Osteoblast (primary cell): ENCODE results near the gene CD109. TPM values are rescaled to one million over a fixed set of nuclear protein-coding genes. Genes with fewer than 3 reads are reported as not detected.
A peak's percentile ranks its signal among the peaks of the same experiment; 100 is the strongest.

ENCODE experiments used
- DNase-seq: peaks from one replicate; pipeline ENCODE4 v3.0.0; 2011; ENCODE audit warnings: low spot score, mixed read lengths; ENCODE audit not compliant: insufficient read length; ENCODE audit errors: missing footprints
- H2AFZ ChIP-seq: 2 replicates; pipeline ENCODE4 v1.6.0; 2011; ENCODE audit warnings: mild to moderate bottlenecking, low read length
- H3K27ac ChIP-seq: 2 replicates; pipeline ENCODE4 v1.5.1; 2011; ENCODE audit warnings: mild to moderate bottlenecking, low read depth, low read length, moderate library complexity
- H3K27me3 ChIP-seq: 2 replicates; pipeline ENCODE4 v1.6.0; 2012; ENCODE audit warnings: mild to moderate bottlenecking, control low read depth, inconsistent platforms, low read length, moderate library complexity; ENCODE audit not compliant: insufficient read depth
- H3K36me3 ChIP-seq: 2 replicates; pipeline ENCODE4 v1.5.1; 2011; ENCODE audit warnings: mild to moderate bottlenecking, low read length, control low read depth, moderate library complexity; ENCODE audit not compliant: insufficient read depth
- H3K4me1 ChIP-seq: 2 replicates; pipeline ENCODE4 v1.5.1; 2011; ENCODE audit warnings: mild to moderate bottlenecking, low read length, control low read depth, moderate library complexity; ENCODE audit not compliant: insufficient read depth
- H3K4me2 ChIP-seq: 2 replicates; pipeline ENCODE4 v1.6.0; 2011; ENCODE audit warnings: mild to moderate bottlenecking, low read length; ENCODE audit not compliant: insufficient read depth
- H3K4me3 ChIP-seq: fragments of 200-600 bp; sonication (generic); 3 replicates; pipeline ENCODE4 v1.5.1; 2012; ENCODE audit warnings: mild to moderate bottlenecking, low read length, inconsistent platforms; ENCODE audit not compliant: insufficient read depth
- H3K79me2 ChIP-seq: 2 replicates; pipeline ENCODE4 v1.6.0; 2012; ENCODE audit warnings: mild to moderate bottlenecking, low read length, control low read depth, inconsistent platforms; ENCODE audit not compliant: insufficient read depth
- H3K9me3 ChIP-seq: 2 replicates; pipeline ENCODE4 v1.5.1; 2011; ENCODE audit warnings: low read depth, low read length, control low read depth
- H4K20me1 ChIP-seq: 2 replicates; pipeline ENCODE4 v1.6.0; 2012; ENCODE audit warnings: mild to moderate bottlenecking, low read length, control low read depth; ENCODE audit not compliant: insufficient read depth
- total RNA-seq: library from RNA; depleted of rRNA; stranded (reverse); fragments of >200 nt; gene quantifications from 2 replicates; pipeline ENCODE4 v1.2.3, GENCODE V29; 2012
- TF ChIP-seq, protein P1 (sequence below): IDR thresholded peaks from 2 replicates; pipeline ENCODE4 v1.5.1; 2011; ENCODE audit warnings: mild to moderate bottlenecking, low read depth, low read length, moderate library complexity; ENCODE audit errors: extremely low read depth

Gene CD109
- total RNA-seq, 1 donor, result 93.4 TPM

DNA sequence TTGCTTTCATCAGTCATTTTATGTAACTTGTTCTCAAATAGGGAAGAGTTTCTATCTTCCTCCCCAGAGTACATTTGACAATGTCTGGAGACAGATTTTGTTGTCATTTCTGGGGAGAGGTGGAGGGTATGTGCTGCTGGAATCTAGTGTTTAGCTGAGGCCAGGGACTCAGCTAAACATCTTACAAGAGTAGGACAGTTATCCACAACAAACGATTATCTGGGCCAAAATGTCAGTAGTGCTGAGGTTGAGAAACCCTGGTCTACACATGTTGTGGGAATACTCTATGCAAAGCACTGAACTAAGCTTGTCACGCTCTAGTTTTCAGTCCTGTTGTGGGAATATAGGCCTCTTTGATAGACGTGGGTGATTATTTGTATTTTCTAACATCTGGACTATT lies 171.4 kb downstream of the CD109 start:
- Histone ChIP-seq H3K36me3 (no peaks in the 10 kb centered on the region), H3K4me3 (no peak overlapping the region), H3K27ac (no peak overlapping the region), H3K4me2 (no peak overlapping the region), H3K27me3 (no peaks in the 10 kb centered on the region), H3K79me2 (no peaks in the 10 kb centered on the region), H2AFZ (no peak overlapping the region), H3K4me1 (no peaks in the 10 kb centered on the region), H4K20me1 (no peaks in the 10 kb centered on the region), H3K9me3 (no peaks in the 10 kb centered on the region)
- TF ChIP-seq, protein P1, sequence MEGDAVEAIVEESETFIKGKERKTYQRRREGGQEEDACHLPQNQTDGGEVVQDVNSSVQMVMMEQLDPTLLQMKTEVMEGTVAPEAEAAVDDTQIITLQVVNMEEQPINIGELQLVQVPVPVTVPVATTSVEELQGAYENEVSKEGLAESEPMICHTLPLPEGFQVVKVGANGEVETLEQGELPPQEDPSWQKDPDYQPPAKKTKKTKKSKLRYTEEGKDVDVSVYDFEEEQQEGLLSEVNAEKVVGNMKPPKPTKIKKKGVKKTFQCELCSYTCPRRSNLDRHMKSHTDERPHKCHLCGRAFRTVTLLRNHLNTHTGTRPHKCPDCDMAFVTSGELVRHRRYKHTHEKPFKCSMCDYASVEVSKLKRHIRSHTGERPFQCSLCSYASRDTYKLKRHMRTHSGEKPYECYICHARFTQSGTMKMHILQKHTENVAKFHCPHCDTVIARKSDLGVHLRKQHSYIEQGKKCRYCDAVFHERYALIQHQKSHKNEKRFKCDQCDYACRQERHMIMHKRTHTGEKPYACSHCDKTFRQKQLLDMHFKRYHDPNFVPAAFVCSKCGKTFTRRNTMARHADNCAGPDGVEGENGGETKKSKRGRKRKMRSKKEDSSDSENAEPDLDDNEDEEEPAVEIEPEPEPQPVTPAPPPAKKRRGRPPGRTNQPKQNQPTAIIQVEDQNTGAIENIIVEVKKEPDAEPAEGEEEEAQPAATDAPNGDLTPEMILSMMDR, result no peak
- no peak for DNase-seq

DNA sequence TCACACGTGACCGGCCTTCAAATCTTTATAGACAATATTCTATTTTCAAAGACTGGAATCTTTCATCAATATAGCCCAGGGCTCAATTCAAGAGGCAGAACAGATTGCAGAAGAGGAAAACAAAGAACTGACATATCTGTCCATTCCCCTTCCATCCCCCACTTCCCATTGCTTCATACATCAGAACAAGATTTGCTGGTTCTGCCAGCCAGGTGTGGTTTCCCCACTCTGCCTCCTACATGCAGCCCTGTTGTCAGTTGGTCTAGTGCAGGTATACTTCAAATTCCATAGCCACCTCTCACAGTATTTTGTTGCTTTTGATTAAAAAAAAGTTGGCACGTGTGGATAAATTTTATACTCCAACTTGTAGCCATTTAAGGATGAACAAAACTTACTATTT lies 174.9 kb downstream of the CD109 start:
- Histone ChIP-seq H3K27ac (no peak overlapping the region), H3K9me3 (no peaks in the 10 kb centered on the region), H3K27me3 (no peaks in the 10 kb centered on the region), H3K4me3 (no peak overlapping the region), H4K20me1 (no peaks in the 10 kb centered on the region), H3K79me2 (no peaks in the 10 kb centered on the region), H3K4me1 (no peaks in the 10 kb centered on the region), H3K36me3 (no peaks in the 10 kb centered on the region), H2AFZ (no peak overlapping the region), H3K4me2 (no peak overlapping the region)
- DNase-seq, result no peak
- TF ChIP-seq, protein P1, result no peak

DNA sequence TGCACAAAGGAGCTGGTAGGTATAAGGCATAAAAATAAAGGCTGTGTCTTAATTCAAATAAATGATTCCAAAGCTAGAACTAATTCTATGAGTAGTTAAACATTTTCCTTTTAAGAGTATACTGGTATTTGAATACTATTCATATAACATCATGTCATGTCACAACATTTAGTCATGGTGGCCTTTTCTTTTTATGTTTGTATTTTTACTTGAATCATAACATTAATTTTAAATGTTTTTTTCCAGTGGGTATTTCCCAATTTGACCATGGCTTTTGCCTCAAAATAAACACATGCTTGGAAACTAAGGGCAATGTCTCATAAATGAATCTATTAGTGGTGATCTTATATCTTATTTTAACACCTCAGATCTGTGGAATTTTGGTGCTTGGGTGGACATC lies 177.1 kb downstream of the CD109 start:
- Histone ChIP-seq H3K36me3 (no peaks in the 10 kb centered on the region), H3K4me2 (no peak overlapping the region), H2AFZ (no peak overlapping the region), H4K20me1 (no peaks in the 10 kb centered on the region), H3K27ac (no peak overlapping the region), H3K27me3 (no peaks in the 10 kb centered on the region), H3K4me1 (no peaks in the 10 kb centered on the region), H3K4me3 (no peak overlapping the region), H3K9me3 (no peaks in the 10 kb centered on the region), H3K79me2 (no peaks in the 10 kb centered on the region)
- TF ChIP-seq, protein P1, result no peak
- peak; percentile 74 for DNase-seq

Other genes with a start within 250 kb of the CD109 start
- gene CGAS, start 243.9 kb upstream of the CD109 start, total RNA-seq, result 5.9 and 6.2 TPM in 2 replicates
- gene MTO1, start 234.5 kb upstream of the CD109 start, total RNA-seq, result 30.9 and 40.9 TPM in 2 replicates
- 18,909 and 19,513 TPM in 2 replicates for gene EEF1A1, start 175.2 kb upstream of the CD109 start, total RNA-seq
- gene SLC17A5, start 42.2 kb upstream of the CD109 start, total RNA-seq, result 38.3 and 38.7 TPM in 2 replicates